Cortex of kidney (tissue), 1 donor: Measurements from ENCODE around the gene REX1BD.
A peak's percentile ranks its signal among the peaks of the same experiment; 100 is the strongest.

Source experiments
- DNase-seq: peaks from one replicate; lab custom pipeline; 2025; lab: John Stamatoyannopoulos, UW

Gene REX1BD

GRCh38 chr19:18616023-18616422 is 27.4 kb downstream of the REX1BD start:
- DNase-seq = no peak

DNA sequence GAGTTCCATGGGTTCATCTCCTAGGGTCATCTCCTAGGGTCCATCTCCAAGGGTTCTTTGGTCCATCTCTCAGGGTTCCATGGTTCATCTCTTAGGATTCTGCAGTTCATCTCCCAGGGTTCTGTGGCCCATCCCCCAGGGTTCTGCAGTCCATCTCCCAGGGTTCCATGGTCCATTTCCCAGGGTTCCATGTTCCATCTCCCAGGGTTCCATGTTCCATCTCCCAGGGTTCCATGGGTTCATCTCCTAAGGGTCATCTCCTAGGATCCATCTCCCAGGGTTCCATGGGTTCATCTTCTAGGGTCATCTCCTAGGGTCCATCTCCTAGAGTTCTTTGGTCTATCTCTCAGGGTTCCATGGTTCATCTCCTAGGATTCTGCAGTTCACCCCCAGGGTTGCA is 29.0 kb downstream of the REX1BD start:
- DNase-seq = no peak

- no peak for DNase-seq
These were observed 29.6 kb downstream of the REX1BD start for GRCh38 chr19:18618236-18618635.

DNA sequence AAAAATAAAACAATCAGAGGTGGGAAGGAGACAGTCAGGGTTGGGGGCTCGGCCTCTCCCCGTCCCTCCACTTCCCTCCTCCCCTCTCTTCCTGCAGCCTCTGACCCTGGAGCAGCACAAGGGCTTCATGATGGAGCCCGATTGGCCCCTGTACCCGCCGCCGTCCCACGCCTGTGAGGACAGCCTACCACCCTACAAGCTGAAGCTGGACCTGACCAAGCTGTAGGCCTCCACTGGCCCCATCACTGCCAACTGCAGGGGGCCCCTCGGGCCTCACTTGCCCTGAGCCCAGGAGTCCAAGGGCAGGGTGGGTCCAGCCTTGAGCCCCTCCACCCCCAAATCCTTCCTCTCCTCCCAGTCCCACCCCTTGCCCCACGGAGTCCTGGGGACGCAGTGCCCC is 31.7 kb downstream of the REX1BD start:
- DNase-seq = no peak

DNA sequence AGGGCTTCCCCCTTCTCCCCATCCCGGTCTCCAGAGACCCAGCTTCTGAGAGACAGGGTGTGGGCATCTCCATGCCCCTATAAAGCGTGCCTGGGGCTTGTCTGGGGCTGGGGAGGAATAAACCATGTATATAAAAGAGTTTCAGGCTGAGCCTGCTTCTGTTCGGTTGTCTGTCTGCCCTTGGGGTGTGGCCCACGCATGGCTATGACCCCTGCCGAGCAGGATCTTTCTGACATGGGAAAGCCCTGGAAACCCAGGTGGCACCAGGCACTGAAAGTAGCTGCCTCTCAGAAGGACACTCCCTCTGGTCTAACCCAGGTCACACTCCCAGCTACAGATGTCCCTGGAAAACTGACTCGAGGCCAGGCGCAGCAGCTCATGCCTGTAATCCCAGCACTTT is 32.3 kb downstream of the REX1BD start:
- no peak for DNase-seq

DNA sequence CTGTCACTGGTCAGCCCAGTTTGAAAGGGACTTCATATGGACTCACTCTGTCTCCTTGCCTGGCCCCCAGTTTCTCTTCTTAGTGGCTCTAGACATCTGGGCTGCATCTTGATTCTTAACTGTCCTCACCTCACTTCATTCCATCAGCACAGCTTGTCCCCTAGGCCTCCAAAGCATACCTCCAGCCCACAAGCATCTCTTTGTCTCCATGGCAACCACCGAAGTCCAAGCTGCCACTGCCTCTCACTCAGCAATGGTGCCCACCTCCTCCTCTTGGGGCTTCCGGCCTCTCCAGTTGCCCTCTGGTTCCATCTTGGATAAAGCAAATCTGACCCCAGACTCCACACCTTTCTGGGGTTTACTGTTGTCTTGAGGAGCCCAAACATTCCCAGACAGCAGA is 38.3 kb downstream of the REX1BD start:
- DNase-seq = no peak

DNA sequence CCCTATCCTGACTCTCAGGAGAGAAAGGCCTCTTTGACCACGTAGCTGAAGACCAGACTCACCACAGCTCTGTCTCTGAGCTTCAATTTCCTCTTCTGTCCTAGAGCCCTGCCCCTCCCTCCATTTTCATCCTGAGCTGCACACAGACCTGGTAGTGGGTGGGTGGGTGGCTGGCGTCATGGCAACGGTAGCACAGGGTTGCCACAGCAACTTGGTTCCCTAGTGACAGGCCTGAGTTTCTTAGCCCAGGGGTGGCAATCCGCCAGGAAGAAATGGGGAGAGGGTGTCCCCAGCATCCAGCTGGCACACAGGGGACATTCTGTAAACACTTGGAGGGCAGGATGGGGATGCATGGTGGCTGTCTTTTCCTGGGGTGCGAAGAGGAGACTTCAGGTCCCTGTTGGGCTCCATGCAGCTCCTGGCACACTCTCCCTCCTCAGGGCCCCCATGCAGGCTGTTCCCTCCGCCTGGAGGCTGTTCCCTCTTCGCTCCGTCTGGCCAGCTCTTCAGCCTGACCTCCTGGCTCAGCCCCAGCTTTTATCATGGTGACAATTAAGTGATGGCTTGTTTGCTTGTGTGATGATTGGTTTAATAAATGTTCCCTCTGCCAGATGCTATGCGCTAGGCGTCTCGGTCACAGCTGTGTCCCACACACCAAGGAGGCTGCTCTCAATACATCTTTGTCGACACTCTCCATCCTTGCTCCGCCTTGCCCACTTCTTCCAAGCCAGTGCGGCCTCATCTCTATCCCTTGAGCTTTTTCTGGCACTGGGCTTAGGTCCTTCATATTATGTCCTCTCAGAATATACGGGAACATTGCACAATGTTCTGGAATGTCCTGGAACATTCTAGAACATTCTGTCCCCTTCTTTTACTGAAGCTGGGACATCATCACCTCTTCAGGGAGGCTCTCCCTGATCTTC is 40.8 kb downstream of the REX1BD start:
- no peak for DNase-seq

- no peak for DNase-seq
These were observed 44.7 kb downstream of the REX1BD start for GRCh38 chr19:18633321-18633720.

- no peak for DNase-seq
These were observed 46.2 kb downstream of the REX1BD start for GRCh38 chr19:18634612-18635297.

DNA sequence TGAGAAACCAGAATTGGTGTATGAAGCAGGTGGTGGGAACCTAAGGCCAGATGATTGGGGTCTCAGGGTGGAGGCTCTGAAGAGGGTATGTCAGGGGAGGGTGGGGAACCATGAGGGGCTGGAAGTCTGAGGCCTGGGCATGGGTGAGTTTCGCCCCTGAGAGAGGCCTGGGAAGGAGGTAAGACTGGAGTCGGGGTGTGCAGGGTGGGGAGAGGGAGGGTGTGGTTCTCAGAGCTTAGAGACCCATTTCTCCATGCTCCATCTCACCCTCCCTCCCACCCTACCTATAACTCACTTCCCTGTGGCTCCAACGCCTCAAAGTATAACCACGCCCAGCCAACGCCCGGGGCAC is 47.2 kb downstream of the REX1BD start:
- no peak for DNase-seq

- peak; percentile 74 for DNase-seq
These were observed 47.8 kb downstream of the REX1BD start for GRCh38 chr19:18636183-18636968.

DNA sequence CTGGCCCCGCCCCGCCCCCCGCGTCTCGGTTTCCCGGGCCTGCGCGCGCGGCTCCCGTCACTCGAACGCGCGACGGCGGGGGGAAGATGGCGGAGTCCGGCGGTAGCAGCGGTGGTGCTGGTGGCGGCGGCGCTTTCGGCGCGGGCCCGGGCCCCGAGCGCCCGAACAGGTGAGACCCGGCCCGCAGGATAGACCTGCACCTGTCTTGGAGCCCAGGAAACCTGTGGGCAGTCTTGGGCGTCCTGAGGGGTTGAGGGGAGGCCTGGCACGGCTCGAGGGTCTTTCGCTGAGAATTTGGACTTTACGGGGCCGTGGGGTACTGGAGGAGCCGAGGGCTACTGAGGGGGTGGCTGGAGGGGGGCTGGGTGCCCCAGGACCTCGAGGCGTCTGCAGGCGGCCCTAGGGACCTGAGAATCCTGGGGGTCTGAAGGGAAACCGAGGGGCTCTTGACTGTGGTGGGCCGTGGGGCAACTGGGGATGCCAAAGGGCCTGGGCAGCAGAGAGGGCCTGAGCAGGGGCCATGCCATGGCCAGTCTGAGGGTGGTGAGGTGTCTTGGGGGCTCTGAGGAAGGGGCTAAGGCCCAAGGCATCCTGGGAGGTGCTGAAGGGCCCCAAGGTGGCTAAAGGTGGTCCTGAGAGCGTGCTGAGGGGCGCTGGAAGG is 48.5 kb downstream of the REX1BD start, which contains the start of gene KLHL26:
TSS of gene KLHL26 (plus strand) at position 60 of the 661 bp plus-strand sequence. CDS start at position 87, 27 bp downstream.
- DNase-seq = no peak

DNA sequence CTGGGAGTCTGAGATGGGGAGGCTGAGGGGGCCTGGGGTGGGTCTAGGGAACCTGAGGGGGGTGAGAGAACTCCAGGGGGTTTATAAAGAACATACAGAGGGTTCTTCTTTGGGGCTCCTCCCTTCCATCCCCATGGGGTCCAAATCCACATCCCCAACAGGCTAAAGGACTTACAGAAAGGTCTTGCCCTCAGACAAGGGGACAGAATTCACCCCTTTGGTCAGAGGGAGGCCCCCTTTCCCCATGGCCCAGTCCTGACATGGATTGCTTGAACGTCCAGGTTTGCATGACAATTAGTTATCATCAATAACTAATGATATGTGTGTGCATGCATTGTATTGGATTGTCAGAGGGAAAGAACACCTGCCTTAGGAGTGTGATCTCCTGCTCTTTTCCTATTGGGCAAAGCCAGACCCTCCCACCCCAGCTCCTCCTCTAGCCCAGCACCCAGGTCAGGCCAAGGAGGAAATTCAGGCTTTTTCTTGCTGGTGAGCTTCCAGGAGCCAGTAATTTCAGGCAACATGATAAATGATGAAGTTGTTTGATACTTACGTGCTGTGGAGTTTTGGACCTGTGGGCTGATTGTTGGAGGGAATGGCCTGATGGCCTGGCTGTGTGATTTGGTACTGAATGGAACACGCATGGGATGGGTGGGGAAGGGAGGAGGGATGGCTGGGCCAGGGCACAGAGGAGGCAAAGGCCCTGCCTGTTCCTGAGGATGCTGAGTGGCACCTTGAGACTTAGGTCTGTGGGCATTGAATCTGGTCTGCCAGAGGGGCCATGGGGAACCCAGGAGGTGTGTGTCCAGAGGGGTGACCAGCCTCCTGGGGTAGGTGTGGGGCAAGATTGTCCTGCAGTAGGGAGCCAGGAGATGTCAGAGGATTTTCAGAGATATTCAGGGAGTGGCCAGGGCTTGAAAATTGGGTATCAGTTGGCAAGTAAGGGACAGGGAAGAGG is 49.4 kb downstream of the REX1BD start:
- DNase-seq = no peak

DNA sequence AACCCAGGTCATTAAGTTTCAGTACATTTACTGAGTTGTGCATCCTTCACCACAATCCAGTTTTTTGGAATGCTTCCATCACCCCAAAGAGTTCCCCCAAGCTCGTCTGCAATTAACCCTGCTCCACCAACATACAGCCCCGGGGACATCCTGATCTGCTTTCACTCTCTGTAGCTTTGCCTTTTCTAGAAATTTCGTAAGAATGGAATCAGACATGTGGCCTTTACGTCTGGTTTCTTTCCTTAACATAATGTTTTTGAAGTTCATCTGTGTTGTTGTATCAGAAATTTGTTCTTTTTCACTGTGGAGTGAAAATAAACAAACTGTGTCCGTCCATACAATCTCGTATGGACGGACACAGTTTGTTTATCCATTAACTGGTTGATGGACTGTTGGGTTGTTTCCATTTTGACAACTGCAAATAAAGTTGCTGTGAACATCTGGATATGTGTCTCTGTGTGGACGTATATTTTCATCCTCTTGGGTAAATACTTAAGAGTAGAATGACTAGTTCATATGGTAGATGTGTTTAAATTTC is 51.2 kb downstream of the REX1BD start:
- DNase-seq = no peak
